ENCODE measurements around the gene SPOCK2.

Gene SPOCK2

GRCh38 chr10:72087392-72087968 lies 871 bp downstream of the SPOCK2 start:
- TF ChIP-seq POLR2AphosphoS5 (IDR thresholded peaks at IDR 0.05; ENCODE audit: low read depth, low read length) (no peak), SIN3A (IDR thresholded peaks at IDR 0.05; ENCODE audit: borderline replicate concordance, insufficient read depth, low read length) (no peak), TAF1 (IDR thresholded peaks at IDR 0.05; ENCODE audit: borderline replicate concordance, insufficient read depth, low read length) (no peak), FOXP2 (optimal IDR thresholded peaks at IDR 0.05; ENCODE audit: borderline replicate concordance, extremely low read depth, extremely low read length, insufficient read depth) (no peak), REST (IDR thresholded peaks at IDR 0.05; ENCODE audit: insufficient read depth in 1 of 2, low read depth in 2 of 2, low read length in 2 of 2) (no peak)

- TF ChIP-seq REST (IDR thresholded peaks at IDR 0.05; ENCODE audit: insufficient read depth in 1 of 2, low read depth in 2 of 2, low read length in 2 of 2): no peak
- TF ChIP-seq SIN3A (IDR thresholded peaks at IDR 0.05; ENCODE audit: borderline replicate concordance, insufficient read depth, low read length): no peak
- no peak for TF ChIP-seq FOXP2 (optimal IDR thresholded peaks at IDR 0.05; ENCODE audit: borderline replicate concordance, extremely low read depth, extremely low read length, insufficient read depth)
- TF ChIP-seq POLR2AphosphoS5 (IDR thresholded peaks at IDR 0.05; ENCODE audit: low read depth, low read length): no peak
- TF ChIP-seq TAF1 (IDR thresholded peaks at IDR 0.05; ENCODE audit: borderline replicate concordance, insufficient read depth, low read length): no peak
Measured at GRCh38 chr10:72086466-72087391, 1.6 kb downstream of the SPOCK2 start.

GRCh38 chr10:72085864-72086465 lies 2.4 kb downstream of the SPOCK2 start:
- TF ChIP-seq REST (IDR thresholded peaks at IDR 0.05; ENCODE audit: insufficient read depth in 1 of 2, low read depth in 2 of 2, low read length in 2 of 2) (no peak), TAF1 (IDR thresholded peaks at IDR 0.05; ENCODE audit: borderline replicate concordance, insufficient read depth, low read length) (no peak), SIN3A (IDR thresholded peaks at IDR 0.05; ENCODE audit: borderline replicate concordance, insufficient read depth, low read length) (no peak), FOXP2 (optimal IDR thresholded peaks at IDR 0.05; ENCODE audit: borderline replicate concordance, extremely low read depth, extremely low read length, insufficient read depth) (no peak), POLR2AphosphoS5 (IDR thresholded peaks at IDR 0.05; ENCODE audit: low read depth, low read length) (no peak)

GRCh38 chr10:72085166-72085565 lies 3.2 kb downstream of the SPOCK2 start:
- TF ChIP-seq TAF1 (IDR thresholded peaks at IDR 0.05; ENCODE audit: borderline replicate concordance, insufficient read depth, low read length): no peak
- TF ChIP-seq SIN3A (IDR thresholded peaks at IDR 0.05; ENCODE audit: borderline replicate concordance, insufficient read depth, low read length): no peak
- no peak for TF ChIP-seq REST (IDR thresholded peaks at IDR 0.05; ENCODE audit: insufficient read depth in 1 of 2, low read depth in 2 of 2, low read length in 2 of 2)
- no peak for TF ChIP-seq POLR2AphosphoS5 (IDR thresholded peaks at IDR 0.05; ENCODE audit: low read depth, low read length)
- TF ChIP-seq FOXP2 (optimal IDR thresholded peaks at IDR 0.05; ENCODE audit: borderline replicate concordance, extremely low read depth, extremely low read length, insufficient read depth): no peak

Data from PFSK-1 (cell line).